Left lung (tissue), 10 donors: ENCODE measurements around the gene ZNF285. TPM values are rescaled to one million over a fixed set of nuclear protein-coding genes. Genes with fewer than 3 reads are reported as not detected.
"Not testable (repeated sequence)": the region's sequence is repeated elsewhere in the genome, so short reads cannot be mapped to it uniquely, and the experiment has no call there.

Experiments used
- ATAC-seq: fragments of 200-7000 bp; cut with Tn5 transposase; one replicate; pipeline ENCODE4 v1.9.1; 2020; ENCODE audit warnings: moderate library complexity
- DNase-seq, 4 donors: peaks; one replicate each; pipeline ENCODE4 v3.0.0-alpha.2; 2013 to 2020
- H3K27ac ChIP-seq, 2 donors: fragments of 200-600 bp; sonication (generic) in 1 of 2; one replicate each; pipeline versions ENCODE4 v1.5.0 to v1.8.0; 2020 to 2021
- H3K27me3 ChIP-seq, 2 donors: fragments of 200-600 bp; sonication (generic) in 1 of 2; one replicate each; pipeline versions ENCODE4 v1.5.0 to v1.8.0; 2020 to 2021
- H3K36me3 ChIP-seq, 2 donors: fragments of 200-600 bp; sonication (generic) in 1 of 2; one replicate each; pipeline versions ENCODE4 v1.5.0 to v1.8.0; 2020 to 2021
- H3K4me1 ChIP-seq, 2 donors: fragments of 200-600 bp; one replicate each; pipeline ENCODE4 v1.8.0; 2021
- H3K4me3 ChIP-seq, 2 donors: fragments of 200-600 bp; sonication (generic) in 1 of 2; one replicate each; pipeline versions ENCODE4 v1.5.0 to v1.8.0; 2020 to 2021; ENCODE audit warnings: mild to moderate bottlenecking in 1 of 2
- H3K9me3 ChIP-seq, 2 donors: fragments of 200-600 bp; sonication (generic) in 1 of 2; one replicate each; pipeline versions ENCODE4 v1.5.0 to v1.8.0; 2020 to 2021
- intact Hi-C, 2 donors: fragments of 100-400 bp; cut with DNase I; formaldehyde crosslinking; loops; one replicate each; pipeline versions ENCODE4 v1.11.2 to v1.14.2; 2022
- polyA plus RNA-seq, 6 donors: library from polyadenylated mRNA; unstranded; fragments of 120-200 nt; gene quantifications; one replicate each; pipeline ENCODE4 v1.2.1, GENCODE V29; 2013; ENCODE audit not compliant: insufficient read length in 6 of 6
- total RNA-seq, 2 donors: library from RNA; stranded (reverse); fragmentation: NEBNext Ultra II Directional; extraction: Animal tissue kit (Norgen Biotek cat#: 25700); gene quantifications; one replicate each; pipeline ENCODE4 v1.2.1, GENCODE V29; 2021
- TF ChIP-seq, protein P1 (sequence below), 2 donors: fragments of 200-600 bp; sonication (generic) in 1 of 2; IDR thresholded peaks; one replicate each; pipeline versions ENCODE4 v1.5.0 to v1.8.0; 2021; ENCODE audit warnings: antibody characterized with exemption in 2 of 2
- donor health status: DM: no; HTN: yes; CAD: no.
- donor health status: DM: no; HTN: no; CAD: no.

The ZNF285 gene
- total and polyA plus RNA-seq, 8 donors, result 1.2 to 15.3 (median 11.6) TPM

DNA sequence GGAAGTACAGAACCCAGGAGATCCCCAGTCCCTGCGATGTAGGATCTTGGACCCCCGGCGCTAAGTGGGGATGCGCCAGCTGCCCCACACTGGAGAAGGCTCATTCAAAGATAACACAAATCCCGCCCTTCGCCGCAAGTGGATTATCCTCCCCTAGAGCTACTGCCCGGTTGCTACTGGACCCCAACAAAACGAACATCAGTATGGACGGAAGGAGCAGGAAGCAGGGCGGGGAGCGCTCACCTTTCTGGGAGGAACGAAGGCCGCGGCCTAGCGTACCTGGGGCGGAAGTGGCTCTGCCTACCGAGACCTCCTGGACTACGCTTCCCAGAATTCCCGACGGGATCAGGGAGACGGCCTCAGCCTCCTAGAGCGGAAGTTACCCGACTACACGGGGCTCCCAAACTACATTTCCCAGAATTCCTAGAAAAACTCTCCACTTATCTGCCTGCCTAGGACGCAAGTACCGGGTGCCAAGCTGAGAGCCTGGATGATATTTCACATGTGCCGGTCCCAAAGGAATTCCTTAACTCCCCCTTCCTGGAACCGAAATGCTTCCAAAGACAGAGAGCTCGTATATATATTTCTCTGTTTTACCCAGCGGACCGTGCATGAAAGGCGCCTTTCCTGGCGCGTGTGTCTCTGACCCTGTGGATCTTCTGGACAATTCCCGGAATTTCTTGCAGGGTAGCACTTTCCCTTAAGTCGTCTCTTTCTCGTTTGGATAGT lies 44.9 kb downstream of the ZNF285 start, which contains the start of gene ZNF112:
Gene ZNF112, minus strand, starts transcription at position 298 of the 729 bp plus-strand sequence. CDS start 16,141 bp downstream, outside the sequence.
- Histone ChIP-seq H3K36me3 (no peaks in the 10 kb centered on the region), H3K27ac (no peak within 1 kb of the TSS), H3K4me1 (peaks cover 5% of the 10 kb centered on the region in 2 donors), H3K4me3 (peak within 1 kb of the TSS; percentile 52 to 55), H3K27me3 (no peaks in the 10 kb centered on the region), H3K9me3 (peaks cover 0 to 32% of the 10 kb centered on the region in 2 donors)
- TF ChIP-seq, protein P1, sequence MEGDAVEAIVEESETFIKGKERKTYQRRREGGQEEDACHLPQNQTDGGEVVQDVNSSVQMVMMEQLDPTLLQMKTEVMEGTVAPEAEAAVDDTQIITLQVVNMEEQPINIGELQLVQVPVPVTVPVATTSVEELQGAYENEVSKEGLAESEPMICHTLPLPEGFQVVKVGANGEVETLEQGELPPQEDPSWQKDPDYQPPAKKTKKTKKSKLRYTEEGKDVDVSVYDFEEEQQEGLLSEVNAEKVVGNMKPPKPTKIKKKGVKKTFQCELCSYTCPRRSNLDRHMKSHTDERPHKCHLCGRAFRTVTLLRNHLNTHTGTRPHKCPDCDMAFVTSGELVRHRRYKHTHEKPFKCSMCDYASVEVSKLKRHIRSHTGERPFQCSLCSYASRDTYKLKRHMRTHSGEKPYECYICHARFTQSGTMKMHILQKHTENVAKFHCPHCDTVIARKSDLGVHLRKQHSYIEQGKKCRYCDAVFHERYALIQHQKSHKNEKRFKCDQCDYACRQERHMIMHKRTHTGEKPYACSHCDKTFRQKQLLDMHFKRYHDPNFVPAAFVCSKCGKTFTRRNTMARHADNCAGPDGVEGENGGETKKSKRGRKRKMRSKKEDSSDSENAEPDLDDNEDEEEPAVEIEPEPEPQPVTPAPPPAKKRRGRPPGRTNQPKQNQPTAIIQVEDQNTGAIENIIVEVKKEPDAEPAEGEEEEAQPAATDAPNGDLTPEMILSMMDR (IDR thresholded peaks at IDR 0.05), result no peak
- intact Hi-C loops, result no loop called here
- DNase-seq (peak; percentile 86 to 94 (median 90)), ATAC-seq (peak; percentile 100)

DNA sequence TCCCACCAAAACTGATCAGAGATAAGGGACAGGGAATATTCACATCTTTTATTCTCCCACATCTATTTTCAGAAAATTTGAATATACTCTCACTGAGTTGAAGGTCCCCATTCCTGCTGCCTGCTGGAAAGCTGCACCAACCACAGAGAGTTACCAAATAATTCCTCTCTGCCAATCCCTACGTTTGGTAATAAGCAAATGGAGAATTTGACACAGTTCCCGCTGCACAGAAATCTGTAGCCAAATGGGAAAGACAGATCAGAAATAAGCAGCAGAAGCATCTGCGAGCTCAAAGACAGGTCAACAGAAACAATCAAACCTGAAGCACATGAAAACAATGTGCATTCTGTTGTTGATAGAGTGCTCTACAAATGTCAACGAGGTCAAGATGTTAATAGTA lies 54.9 kb downstream of the ZNF285 start:
- no peak overlapping the region for H3K27ac ChIP-seq
- peaks cover 0 to 26% of the 10 kb centered on the region in 2 donors for H3K36me3 ChIP-seq
- ATAC-seq, result no peak
- H3K4me3 ChIP-seq, result no peak overlapping the region
- TF ChIP-seq, protein P1 (IDR thresholded peaks at IDR 0.05), result no peak
- DNase-seq, result no peak
- intact Hi-C loops, result no loop called here
- H3K4me1 ChIP-seq, result no peaks in the 10 kb centered on the region
- no peaks in the 10 kb centered on the region for H3K27me3 ChIP-seq
- H3K9me3 ChIP-seq, result peaks cover 0 to 100% of the 10 kb centered on the region in 2 donors

DNA sequence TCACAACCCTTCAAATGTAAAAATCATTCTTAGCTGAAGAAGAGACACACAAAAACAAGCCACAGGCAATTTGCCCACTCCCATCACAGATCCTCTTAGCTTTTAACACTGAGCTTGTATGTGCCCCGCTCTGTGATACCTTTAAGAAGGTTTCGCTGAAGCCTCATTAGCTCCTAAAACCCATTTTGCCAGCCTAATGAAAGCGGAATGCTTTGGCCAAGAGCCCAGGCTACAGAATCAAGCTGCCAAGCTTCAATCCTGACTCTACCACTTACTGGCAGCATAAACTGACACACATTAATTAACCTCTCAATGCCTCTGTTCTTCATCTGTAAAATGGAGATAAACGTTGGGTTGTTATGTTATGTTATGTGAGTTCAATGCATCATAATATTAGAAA lies 55.4 kb downstream of the ZNF285 start:
- Histone ChIP-seq H3K27ac (no peak overlapping the region), H3K36me3 (peaks cover 0 to 32% of the 10 kb centered on the region in 2 donors), H3K27me3 (no peaks in the 10 kb centered on the region), H3K4me3 (no peak overlapping the region), H3K4me1 (no peaks in the 10 kb centered on the region), H3K9me3 (peaks cover 0 to 100% of the 10 kb centered on the region in 2 donors)
- DNase-seq (no peak), ATAC-seq (no peak)
- TF ChIP-seq, protein P1 (IDR thresholded peaks at IDR 0.05), result no peak
- intact Hi-C loops, result no loop called here

DNA sequence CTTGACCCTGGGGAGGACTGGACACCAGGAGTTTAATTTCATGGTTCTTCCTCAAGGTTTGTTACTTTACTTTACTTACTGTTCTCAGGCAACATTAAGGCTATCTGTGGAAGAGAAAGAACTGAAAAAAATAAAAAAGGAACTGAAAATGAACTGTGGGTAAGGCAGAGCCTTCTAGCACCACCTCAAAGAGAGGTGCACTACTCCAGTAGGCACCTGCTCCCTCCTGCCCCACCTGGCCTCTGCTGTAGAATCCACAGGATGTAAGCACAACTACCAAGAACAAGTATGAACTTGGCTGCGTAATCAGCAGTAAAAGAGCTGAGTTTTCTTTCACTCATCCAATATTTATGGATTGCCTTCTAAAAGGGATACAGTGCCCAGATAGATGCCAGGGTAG lies 57.2 kb downstream of the ZNF285 start:
- Histone ChIP-seq H3K4me1 (no peaks in the 10 kb centered on the region), H3K4me3 (no peak overlapping the region), H3K27me3 (no peaks in the 10 kb centered on the region), H3K9me3 (peaks cover 0 to 98% of the 10 kb centered on the region in 2 donors), H3K36me3 (peaks cover 0 to 48% of the 10 kb centered on the region in 2 donors), H3K27ac (no peak overlapping the region)
- DNase-seq (no peak), ATAC-seq (no peak)
- intact Hi-C loops, result no loop called here
- TF ChIP-seq, protein P1 (IDR thresholded peaks at IDR 0.05), result no peak

- H3K9me3 ChIP-seq, result peaks cover 0 to 92% of the 10 kb centered on the region in 2 donors
- no peak overlapping the region for H3K27ac ChIP-seq
- DNase-seq (no peak), ATAC-seq (no peak)
- no peaks in the 10 kb centered on the region for H3K4me1 ChIP-seq
- no peak overlapping the region for H3K4me3 ChIP-seq
- H3K36me3 ChIP-seq, result peaks cover 0 to 67% of the 10 kb centered on the region in 2 donors
- intact Hi-C loops, result no loop called here
- no peaks in the 10 kb centered on the region for H3K27me3 ChIP-seq
- TF ChIP-seq, protein P1 (IDR thresholded peaks at IDR 0.05), result no peak
Measured at GRCh38 chr19:44341794-44342193, 59.6 kb downstream of the ZNF285 start.

- H3K4me3 ChIP-seq, H3K27ac ChIP-seq, ATAC-seq, H3K27me3 ChIP-seq, intact Hi-C loops, H3K4me1 ChIP-seq: not testable (repeated sequence)
- DNase-seq, result peak in 1 of 4 donors; percentile 18
- Histone ChIP-seq H3K9me3 (peaks cover 0 to 92% of the 10 kb centered on the region in 2 donors), H3K36me3 (peaks cover 4 to 95% of the 10 kb centered on the region in 2 donors)
Measured at GRCh38 chr19:44334639-44335038, 66.8 kb downstream of the ZNF285 start.
